Aorta (tissue), 5 donors: ENCODE results near the gene ENO1. TPM values are rescaled to one million over a fixed set of nuclear protein-coding genes. Genes with fewer than 3 reads are reported as not detected.

Experiments used
- ATAC-seq: fragments of 200-7000 bp; cut with Tn5 transposase; one replicate; pipeline ENCODE4 v1.9.1; 2022; ENCODE audit warnings: moderate library complexity; ENCODE audit not compliant: low FRiP score
- DNase-seq, 2 donors: peaks; one replicate each; pipeline ENCODE4 v3.0.0-alpha.2; 2020
- H3K27ac ChIP-seq, 2 donors: one replicate each; pipeline ENCODE4 v1.5.1; 2013; ENCODE audit warnings: low read length in 2 of 2, mild to moderate bottlenecking in 2 of 2, moderate library complexity in 2 of 2, control low read depth in 1 of 2, inconsistent platforms in 1 of 2, low read depth in 1 of 2
- H3K27me3 ChIP-seq, 2 donors: one replicate each; pipeline ENCODE4 v1.6.1; 2013; ENCODE audit warnings: control low read depth in 1 of 2, low read length in 1 of 2, mild to moderate bottlenecking in 1 of 2, moderate library complexity in 1 of 2; ENCODE audit not compliant: insufficient read depth in 2 of 2, control insufficient read depth in 1 of 2
- H3K36me3 ChIP-seq, 2 donors: one replicate each; pipeline ENCODE4 v1.6.1; 2013; ENCODE audit warnings: control low read depth in 1 of 2, low read length in 1 of 2, mild to moderate bottlenecking in 1 of 2; ENCODE audit not compliant: insufficient read depth in 2 of 2, control insufficient read depth in 1 of 2
- H3K4me1 ChIP-seq, 2 donors: one replicate each; pipeline ENCODE4 v1.6.1; 2013; ENCODE audit warnings: low read length in 2 of 2, control low read depth in 1 of 2, mild to moderate bottlenecking in 1 of 2, moderate library complexity in 1 of 2; ENCODE audit not compliant: insufficient read depth in 2 of 2, control insufficient read depth in 1 of 2
- H3K4me3 ChIP-seq, 2 donors: one replicate each; pipeline ENCODE4 v1.5.1; 2013; ENCODE audit warnings: low read length in 2 of 2, control low read depth in 1 of 2, mild to moderate bottlenecking in 1 of 2
- H3K9me3 ChIP-seq: one replicate; pipeline ENCODE4 v1.6.1; 2013; ENCODE audit warnings: mild to moderate bottlenecking, low read length; ENCODE audit not compliant: control insufficient read depth
- WGBS, 2 donors: extraction: QIAGEN DNeasy Blood & Tissue Kit; methylation state at CpG; one replicate each; pipeline ENCODE4 v1.1.7; 2013; 5-methylcytosine and 5-hydroxymethylcytosine counted together
- intact Hi-C, 2 donors: fragments of 100-400 bp; cut with DNase I; formaldehyde crosslinking; loops; one replicate each; pipeline versions ENCODE4 v1.14.2 to v1.15.0; 2022
- polyA plus RNA-seq, 2 donors: library from polyadenylated mRNA; stranded (reverse); fragments of 200-250 nt; gene quantifications; one replicate each; pipeline ENCODE4 v1.2.3, GENCODE V29; 2013
- total RNA-seq, 2 donors: library from RNA; stranded (reverse); fragmentation: NEBNext Ultra II Directional; extraction: Animal tissue kit (Norgen Biotek cat#: 25700); gene quantifications; one replicate each; pipeline ENCODE4 v1.2.1, GENCODE V29; 2021
- donor health status: healthy with polysubstance abuse.
- donor health status: Bipolar disorder and iron deficiency.
- donor health status: DM: no; HTN: no; CAD: no.
- donor health status: DM: no; HTN: no; CAD: no.
- donor health status: DM: yes; HTN: yes; CAD: no.

ENO1 gene
- total and polyA plus RNA-seq, 4 donors, result 333 to 688 (median 528) TPM

DNA sequence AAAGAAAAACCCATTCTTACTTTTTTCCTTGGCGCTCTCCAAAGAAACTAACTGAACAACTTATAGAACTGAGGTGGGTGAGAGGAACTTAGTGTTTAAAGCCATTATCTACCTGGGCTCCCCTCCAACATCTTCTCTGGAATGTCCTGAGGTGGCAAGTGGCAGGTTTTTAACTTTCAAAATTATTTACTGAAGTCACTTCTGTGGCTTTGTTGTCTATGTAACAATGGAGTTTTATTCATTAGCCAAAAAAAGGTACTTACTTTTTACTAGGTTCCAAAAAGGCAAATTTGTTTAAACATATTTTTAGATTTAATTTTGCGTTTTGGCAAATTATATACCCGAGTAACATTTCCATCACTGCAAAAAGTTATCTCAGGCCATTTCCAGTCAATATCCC, 2.4 kb downstream of the ENO1 start:
- no peaks in the 10 kb centered on the region for H3K9me3 ChIP-seq
- H3K27me3 ChIP-seq, result no peaks in the 10 kb centered on the region
- ATAC-seq, result no peak
- DNase-seq, result no peak
- peaks cover 3 to 5% of the 10 kb centered on the region in 2 donors for H3K36me3 ChIP-seq
- no peak overlapping the region for H3K27ac ChIP-seq
- H3K4me1 ChIP-seq, result peaks cover 0 to 9% of the 10 kb centered on the region in 2 donors
- WGBS, 2 donors, result 57 to 65% methylated on average over 3 of the region's 3 CpGs
- H3K4me3 ChIP-seq, result no peak overlapping the region
- intact Hi-C loops, result no loop called here

DNA sequence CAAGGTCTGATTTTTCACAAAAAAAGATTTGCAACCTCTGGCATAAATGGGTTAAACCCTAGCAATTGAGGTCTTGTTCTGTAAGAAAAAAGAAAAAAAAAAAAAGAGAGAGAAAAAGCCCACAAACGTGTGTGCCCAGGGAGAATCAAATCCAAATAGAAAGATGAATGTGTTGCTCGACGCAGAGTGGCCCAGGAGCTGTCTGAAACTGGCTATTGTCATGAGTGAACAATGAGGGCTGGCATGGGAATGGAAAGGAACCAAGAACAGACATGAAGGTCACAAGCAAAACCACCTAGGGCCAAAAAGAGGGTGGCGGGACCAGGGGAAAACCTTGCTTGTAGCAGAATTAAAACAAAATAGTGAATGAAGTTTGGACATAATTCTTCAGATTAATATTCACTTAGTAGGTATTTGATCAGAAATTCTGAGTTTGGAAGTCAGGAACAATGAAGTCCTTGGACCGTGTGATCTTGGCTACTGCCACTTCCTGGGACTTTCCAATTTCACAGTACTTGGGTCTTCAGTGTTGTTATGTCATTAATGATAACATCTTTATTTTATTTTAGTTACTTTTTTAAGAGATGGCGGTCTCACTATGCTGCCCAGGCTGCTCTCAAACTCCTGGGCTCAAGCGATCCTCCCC, 3.1 kb downstream of the ENO1 start:
- Histone ChIP-seq H3K27me3 (no peaks in the 10 kb centered on the region), H3K27ac (peak overlapping the region; percentile 28 to 31), H3K4me3 (no peak overlapping the region), H3K9me3 (no peaks in the 10 kb centered on the region), H3K4me1 (peaks cover 0 to 9% of the 10 kb centered on the region in 2 donors), H3K36me3 (peaks cover 4 to 12% of the 10 kb centered on the region in 2 donors)
- ATAC-seq (no peak), DNase-seq (peak in 1 of 2 donors; percentile 40)
- intact Hi-C loops, result no loop called here
- WGBS, 2 donors, result 31% methylated on average over 7 of the region's 7 CpGs

DNA sequence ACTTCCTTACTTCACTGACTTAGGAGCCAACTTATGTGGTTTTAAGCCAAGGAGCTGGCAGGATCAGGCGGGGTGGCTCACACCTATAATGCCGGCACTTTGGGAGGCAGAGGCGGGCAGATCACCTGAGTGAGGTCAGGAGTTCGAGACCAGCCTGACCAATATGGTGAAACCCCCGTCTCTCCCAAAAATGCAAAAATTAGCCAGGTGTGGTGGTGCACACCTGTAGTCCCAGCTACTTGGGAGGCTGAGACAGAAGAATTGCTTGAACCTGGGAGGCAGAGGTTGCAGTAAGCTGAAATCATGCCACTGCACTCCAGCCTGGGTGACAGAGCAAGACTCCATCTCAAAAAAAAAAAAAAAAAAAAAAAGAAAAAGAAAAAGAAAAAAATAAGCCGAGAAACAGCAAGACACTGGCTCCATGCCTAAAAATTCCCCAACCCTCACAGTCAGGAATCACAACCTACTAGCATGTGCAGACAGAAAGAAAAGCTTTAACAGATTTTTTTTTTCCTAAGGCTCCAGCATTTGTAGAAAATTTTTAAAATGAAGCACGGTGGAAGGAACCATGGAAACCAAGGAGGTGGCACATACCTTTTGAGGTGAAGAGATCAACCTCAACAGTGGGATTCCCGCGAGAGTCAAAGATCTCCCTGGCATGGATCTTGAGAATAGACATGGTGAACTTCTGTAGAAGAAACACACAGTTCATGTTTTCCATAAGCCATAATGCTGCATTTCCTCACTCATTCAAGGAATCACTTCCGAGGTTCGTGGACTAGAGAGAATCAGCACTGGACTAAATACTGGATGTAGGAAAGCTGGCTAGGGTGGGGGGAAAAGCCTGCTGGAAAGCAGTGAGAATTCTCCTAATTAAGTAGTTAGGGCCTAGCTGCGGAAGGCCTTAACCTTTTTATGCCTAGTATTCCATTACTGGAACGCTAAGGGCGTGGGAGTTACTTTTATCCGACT, 4.0 kb downstream of the ENO1 start:
- H3K4me1 ChIP-seq, result peaks cover 0 to 8% of the 10 kb centered on the region in 2 donors
- no peak for ATAC-seq
- H3K36me3 ChIP-seq, result peaks cover 4 to 15% of the 10 kb centered on the region in 2 donors
- no peaks in the 10 kb centered on the region for H3K27me3 ChIP-seq
- 75 to 77% methylated on average over 15 of the region's 15 CpGs for WGBS, 2 donors
- H3K4me3 ChIP-seq, result no peak overlapping the region
- intact Hi-C loops, result loop anchor here in 1 of 2 donors (5.0 kb wide), 1 partner anchor 113 kb away; no protein-coding TSS in a partner anchor
- no peaks in the 10 kb centered on the region for H3K9me3 ChIP-seq
- peak overlapping the region in 1 of 2 donors; percentile 31 for H3K27ac ChIP-seq
- peak in 1 of 2 donors; percentile 62 for DNase-seq

DNA sequence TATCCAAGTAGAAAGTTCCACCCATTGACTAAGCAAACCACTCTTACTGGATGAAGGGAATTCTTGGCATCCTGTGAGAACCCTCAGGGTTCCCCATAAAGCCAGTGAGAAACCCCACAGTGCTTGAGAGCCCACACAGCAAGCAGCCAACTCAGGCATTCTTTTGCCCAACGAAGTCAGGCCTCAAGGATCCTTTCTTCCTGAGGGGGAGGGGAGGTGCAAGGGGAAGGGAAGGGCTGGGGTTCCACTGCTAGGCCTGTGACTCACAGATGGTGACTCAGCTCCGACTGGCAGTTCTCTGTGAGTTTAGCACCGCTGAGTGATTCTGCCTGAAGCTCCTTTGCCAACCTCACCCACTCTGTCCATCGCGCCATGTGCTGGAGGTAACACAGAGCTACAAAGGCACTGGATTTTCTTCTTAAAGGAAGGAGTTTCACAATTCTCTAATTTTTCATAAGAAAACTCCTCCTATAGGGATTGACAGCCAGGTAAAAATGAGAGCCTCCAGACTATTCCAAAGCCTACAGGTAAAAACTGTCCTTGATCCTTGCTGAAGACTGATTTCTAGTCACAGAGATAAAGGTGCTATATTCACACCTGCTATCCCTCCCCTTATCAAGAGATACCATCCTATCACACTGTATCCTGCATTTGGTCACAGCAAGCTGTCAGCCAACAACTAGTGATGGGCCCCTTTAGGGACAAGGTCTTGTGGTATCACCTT, 4.8 kb downstream of the ENO1 start:
- Histone ChIP-seq H3K27ac (peak overlapping the region in 1 of 2 donors; percentile 31), H3K4me1 (peaks cover 0 to 3% of the 10 kb centered on the region in 2 donors)
- intact Hi-C loops, result loop anchor here in 1 of 2 donors (5.0 kb wide), 1 partner anchor 114 kb away; no protein-coding TSS in a partner anchor

DNA sequence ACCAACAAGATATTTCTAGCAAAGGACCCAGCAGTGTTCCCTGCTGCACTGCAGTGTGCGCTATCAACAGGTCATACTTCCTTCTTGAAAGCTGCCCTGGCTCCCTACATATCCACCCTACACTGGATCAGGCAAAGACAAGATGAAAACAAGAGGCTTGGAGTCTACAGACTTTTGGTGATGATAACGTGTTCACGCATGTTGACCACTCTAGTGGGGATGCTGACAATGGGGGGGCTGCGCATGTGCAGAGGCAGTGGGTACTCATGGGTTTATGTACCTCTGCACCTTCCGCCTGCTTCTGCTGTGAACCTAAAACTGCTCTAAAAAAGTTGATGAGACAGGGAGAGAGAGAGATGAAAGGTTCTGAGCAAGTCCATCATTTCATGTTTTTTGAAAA, 5.5 kb downstream of the ENO1 start:
- intact Hi-C loops, result loop anchor here in 1 of 2 donors (5.0 kb wide), 1 partner anchor 114 kb away; no protein-coding TSS in a partner anchor
- H3K4me1 ChIP-seq, result peaks cover 0 to 3% of the 10 kb centered on the region in 2 donors
- WGBS, 2 donors, result 91 to 95% methylated on average over 5 of the region's 5 CpGs
- ATAC-seq, result no peak
- DNase-seq, result peak in 1 of 2 donors; percentile 36
- no peak overlapping the region for H3K4me3 ChIP-seq
- H3K9me3 ChIP-seq, result no peaks in the 10 kb centered on the region
- H3K36me3 ChIP-seq, result peaks cover 8 to 15% of the 10 kb centered on the region in 2 donors
- no peaks in the 10 kb centered on the region for H3K27me3 ChIP-seq
- no peak overlapping the region for H3K27ac ChIP-seq

More for the DNA sequence above, 4.8 kb downstream of the ENO1 start:
- Histone ChIP-seq H3K27me3 (no peaks in the 10 kb centered on the region), H3K9me3 (no peaks in the 10 kb centered on the region), H3K36me3 (peaks cover 4 to 15% of the 10 kb centered on the region in 2 donors), H3K4me3 (no peak overlapping the region)
- DNase-seq, result peak; percentile 95 to 96
- 0 to 2% methylated on average over 5 of the region's 5 CpGs for WGBS, 2 donors
- peak; percentile 87 for ATAC-seq

DNA sequence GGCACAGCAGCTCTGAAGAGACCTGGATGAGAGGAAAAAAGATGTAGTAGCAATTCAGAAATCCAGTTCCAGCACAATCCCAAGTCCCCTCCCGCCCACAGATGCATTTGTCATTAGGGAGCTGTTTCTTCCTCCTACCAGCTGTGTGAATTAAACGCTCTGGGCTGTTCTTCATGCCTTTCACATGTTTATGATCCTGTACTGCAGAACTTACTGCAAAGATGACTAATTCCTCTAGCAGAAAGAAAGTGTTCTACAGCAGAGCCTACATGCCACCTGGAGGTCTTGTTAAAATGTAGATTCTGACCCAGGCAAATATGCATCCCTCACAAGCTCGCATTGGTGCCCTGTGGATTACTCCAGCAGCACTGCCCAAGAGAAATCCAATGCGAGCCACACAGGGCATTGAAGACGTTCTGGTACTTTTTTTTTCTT, 6.5 kb downstream of the ENO1 start:
- no peak for ATAC-seq
- no peaks in the 10 kb centered on the region for H3K9me3 ChIP-seq
- DNase-seq, result no peak
- WGBS, 2 donors, result 65 to 70% methylated on average over 5 of the region's 5 CpGs
- intact Hi-C loops, result loop anchor here in 1 of 2 donors (5.0 kb wide), 1 partner anchor 115 kb away; no protein-coding TSS in a partner anchor
- no peaks in the 10 kb centered on the region for H3K27me3 ChIP-seq
- H3K4me3 ChIP-seq, result no peak overlapping the region
- H3K4me1 ChIP-seq, result peaks cover 0 to 3% of the 10 kb centered on the region in 2 donors
- H3K27ac ChIP-seq, result no peak overlapping the region
- peaks cover 11 to 15% of the 10 kb centered on the region in 2 donors for H3K36me3 ChIP-seq

DNA sequence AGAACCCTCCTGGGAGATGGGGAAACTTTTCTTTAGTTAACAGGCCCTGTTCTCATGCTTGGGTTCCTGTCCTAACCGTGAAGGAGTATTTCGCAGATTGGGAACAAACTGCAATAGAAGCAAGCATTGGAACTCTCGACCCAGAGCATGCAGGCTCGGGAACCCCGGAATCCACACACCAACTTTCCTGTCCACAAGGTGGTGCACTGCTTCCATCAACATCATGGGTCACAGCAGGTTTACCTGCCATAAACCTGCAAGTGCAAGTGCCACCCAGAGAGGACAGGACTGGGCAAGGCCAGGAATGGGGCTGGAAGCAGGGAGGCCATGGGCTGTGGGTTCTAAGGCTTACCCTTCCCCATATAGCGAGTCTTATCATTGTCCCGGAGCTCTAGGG, 6.9 kb downstream of the ENO1 start:
- Histone ChIP-seq H3K27me3 (no peaks in the 10 kb centered on the region), H3K36me3 (peaks cover 15 to 19% of the 10 kb centered on the region in 2 donors), H3K27ac (no peak overlapping the region), H3K4me3 (no peak overlapping the region), H3K4me1 (peaks cover 0 to 3% of the 10 kb centered on the region in 2 donors), H3K9me3 (no peaks in the 10 kb centered on the region)
- ATAC-seq (no peak), DNase-seq (no peak)
- intact Hi-C loops, result loop anchor here in 1 of 2 donors (5.0 kb wide), 1 partner anchor 116 kb away; no protein-coding TSS in a partner anchor
- WGBS, 2 donors, result 85 to 88% methylated on average over 7 of the region's 7 CpGs
